ENCODE data around the gene PXDC1. TPM values are rescaled to one million over a fixed set of nuclear protein-coding genes. Genes with fewer than 3 reads are reported as not detected.

The PXDC1 gene
- total RNA-seq, 5 donors from 2014 or later (not counting 1 experiment from before 2014, with no cell fraction given), result 0.30 to 1.2 (median 0.41) TPM

DNA sequence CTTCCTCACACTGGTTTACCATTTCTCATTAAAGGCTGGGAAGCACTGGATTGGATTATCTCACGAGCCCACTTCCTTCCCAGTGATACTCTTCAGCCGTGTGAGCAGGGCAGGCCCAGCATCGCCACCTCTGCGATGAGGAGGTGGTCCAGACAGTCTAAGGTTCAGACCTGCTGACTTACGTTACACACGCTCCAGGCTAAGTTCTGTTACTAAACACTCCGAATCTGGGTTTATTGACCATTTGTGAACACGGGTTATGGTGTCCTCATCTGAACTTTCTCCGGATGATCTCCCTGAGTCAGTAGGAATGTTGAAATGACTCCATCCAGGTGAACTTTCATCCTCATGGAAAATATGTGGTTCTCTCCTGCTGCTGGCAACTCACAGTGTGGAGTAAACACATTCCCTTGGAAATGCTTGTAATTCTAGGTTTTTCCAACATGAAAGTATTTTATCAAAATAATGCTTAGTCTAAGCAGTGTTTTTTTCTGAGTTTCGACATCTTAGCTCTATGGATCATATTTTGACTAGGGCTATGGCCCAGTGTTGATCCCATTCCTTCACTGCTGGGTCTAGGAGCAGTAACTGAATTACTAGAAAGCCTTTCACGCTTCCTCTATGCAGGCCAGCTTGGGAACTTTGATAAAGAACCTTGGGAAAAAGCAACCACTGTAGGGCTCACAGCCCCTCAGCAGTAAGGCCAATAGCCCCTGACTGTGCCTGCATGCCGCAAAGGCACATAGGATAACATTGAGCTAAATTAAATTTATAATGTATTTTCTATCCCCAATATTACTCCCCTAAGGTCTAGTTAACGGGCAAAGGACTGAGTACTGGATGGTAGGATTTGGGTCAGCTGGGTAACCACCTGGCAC is 37.7 kb upstream of the PXDC1 start:
- Mint-ChIP-seq H3K4me3 (no peak overlapping the region), H3K36me3 (no peaks in the 10 kb centered on the region), H3K9me3 (no peaks in the 10 kb centered on the region), H3K27ac (no peak overlapping the region), H3K27me3 (no peaks in the 10 kb centered on the region), H3K4me1 (no peaks in the 10 kb centered on the region)
- CTCF ChIA-PET, result no interaction called here
- Histone ChIP-seq H3K9me3 (no peaks in the 10 kb centered on the region), H3K27me3 (replicated peaks in 1 of 2; ENCODE audit: control insufficient read depth in 2 of 2, extremely low read depth in 1 of 2, insufficient read depth in 2 of 2, low read length in 1 of 2) (peaks cover 0 to 2% of the 10 kb centered on the region in 2 experiments), H3K36me3 (ENCODE audit: control insufficient read depth in 2 of 2, extremely low read depth in 1 of 2, insufficient read depth in 1 of 2, low read length in 1 of 2) (no peaks in the 10 kb centered on the region), H3K4me3 (ENCODE audit: control insufficient read depth in 1 of 2, extremely low read depth in 1 of 2, low read length in 1 of 2) (no peak overlapping the region), H3K27ac (ENCODE audit: low read length) (no peak overlapping the region), H3K4me1 (ENCODE audit: control insufficient read depth in 1 of 2, extremely low read depth in 1 of 2, insufficient read depth in 2 of 2, low read length in 2 of 2) (no peaks in the 10 kb centered on the region)
- POLR2A ChIA-PET, result no interaction called here
- DNase-seq, result no peak
- ATAC-seq (replicated peaks in 1 of 4), result no peak
- 89% methylated on average over 9 of the region's 13 CpGs for WGBS (ENCODE audit: insufficient coverage)

DNA sequence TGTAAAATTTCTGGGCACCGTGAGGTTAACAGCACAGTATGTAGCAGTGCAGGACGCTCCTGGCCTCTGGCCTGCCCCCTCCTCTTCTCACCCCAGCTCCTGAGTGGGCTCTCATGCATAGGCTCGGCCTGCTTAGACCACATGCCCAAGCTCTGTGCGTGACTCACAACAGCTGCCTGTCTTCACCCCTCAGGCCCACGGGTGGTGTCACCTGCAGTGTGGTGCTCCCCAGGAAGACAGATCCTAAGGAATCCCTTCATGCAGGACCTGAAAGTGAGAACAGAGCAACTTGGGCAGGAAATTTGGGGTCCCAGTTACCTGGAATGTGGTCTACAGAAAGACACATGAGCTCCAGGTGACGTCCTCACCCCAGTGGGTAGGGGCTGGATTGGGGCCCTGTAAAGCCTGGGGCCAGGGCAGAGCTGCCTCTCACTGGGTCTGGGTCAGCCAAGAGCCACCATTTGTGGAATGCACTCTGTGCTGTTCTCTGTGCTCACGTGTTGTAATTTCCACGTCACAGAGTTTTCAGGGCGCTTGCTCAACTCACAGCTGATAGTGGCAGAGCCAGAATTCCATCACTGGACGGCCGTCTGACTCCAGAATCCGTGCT is 37.0 kb upstream of the PXDC1 start:
- H3K4me1 Mint-ChIP-seq, result no peaks in the 10 kb centered on the region
- H3K4me3 ChIP-seq (ENCODE audit: control insufficient read depth in 1 of 2, extremely low read depth in 1 of 2, low read length in 1 of 2), result no peak overlapping the region
- H3K27ac ChIP-seq (ENCODE audit: low read length), result no peak overlapping the region
- H3K4me3 Mint-ChIP-seq, result no peak overlapping the region
- no peaks in the 10 kb centered on the region for H3K9me3 ChIP-seq
- ATAC-seq (replicated peaks in 1 of 4) (no peak), DNase-seq (no peak)
- H3K36me3 ChIP-seq (ENCODE audit: control insufficient read depth in 2 of 2, extremely low read depth in 1 of 2, insufficient read depth in 1 of 2, low read length in 1 of 2), result no peaks in the 10 kb centered on the region
- H3K27me3 Mint-ChIP-seq, result peaks cover 0 to under 1% of the 10 kb centered on the region in 2 donors
- H3K36me3 Mint-ChIP-seq, result no peaks in the 10 kb centered on the region
- WGBS (ENCODE audit: insufficient coverage), result 84% methylated on average over 12 of the region's 12 CpGs
- H3K27ac Mint-ChIP-seq, result no peak overlapping the region
- CTCF ChIA-PET, result interaction anchor here in 1 of 2 donors (0.5 kb wide), 1 partner anchor 224 kb away, joined by 4 read pairs; no protein-coding TSS in a partner anchor
- no peaks in the 10 kb centered on the region for H3K4me1 ChIP-seq (ENCODE audit: control insufficient read depth in 1 of 2, extremely low read depth in 1 of 2, insufficient read depth in 2 of 2, low read length in 2 of 2)
- no peaks in the 10 kb centered on the region for H3K9me3 Mint-ChIP-seq
- POLR2A ChIA-PET, result no interaction called here
- peaks cover 0 to 2% of the 10 kb centered on the region in 2 experiments for H3K27me3 ChIP-seq (replicated peaks in 1 of 2; ENCODE audit: control insufficient read depth in 2 of 2, extremely low read depth in 1 of 2, insufficient read depth in 2 of 2, low read length in 1 of 2)

DNA sequence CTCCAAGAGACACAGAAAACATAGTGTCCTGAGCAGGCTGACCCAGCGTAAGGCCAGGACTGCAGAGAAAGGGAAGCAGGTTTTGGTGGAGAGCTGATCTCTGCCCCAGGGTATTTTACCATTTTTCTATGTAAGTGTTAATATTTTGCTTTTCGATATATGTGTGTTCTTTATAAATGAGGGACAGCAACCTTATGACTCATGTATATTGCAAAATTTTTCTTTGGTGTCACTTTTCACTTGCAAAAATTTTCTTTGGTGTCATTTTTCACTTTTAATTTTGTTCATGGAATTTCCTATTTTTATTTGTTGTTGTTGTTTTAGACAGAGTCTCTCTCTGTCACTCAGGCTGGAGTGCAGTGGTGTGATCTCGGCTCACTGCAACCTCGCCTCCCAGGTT is 34.6 kb upstream of the PXDC1 start:
- ChIA-PET POLR2A (no interaction called here), CTCF (interaction anchor here in 1 of 2 donors (0.6 kb wide), 1 partner anchor 456 kb away, joined by 3 read pairs; no protein-coding TSS in a partner anchor)
- Histone ChIP-seq H3K36me3 (ENCODE audit: control insufficient read depth in 2 of 2, extremely low read depth in 1 of 2, insufficient read depth in 1 of 2, low read length in 1 of 2) (no peaks in the 10 kb centered on the region), H3K9me3 (no peaks in the 10 kb centered on the region), H3K4me1 (ENCODE audit: control insufficient read depth in 1 of 2, extremely low read depth in 1 of 2, insufficient read depth in 2 of 2, low read length in 2 of 2) (no peaks in the 10 kb centered on the region), H3K27me3 (replicated peaks in 1 of 2; ENCODE audit: control insufficient read depth in 2 of 2, extremely low read depth in 1 of 2, insufficient read depth in 2 of 2, low read length in 1 of 2) (peaks cover 0 to 2% of the 10 kb centered on the region in 2 experiments), H3K27ac (ENCODE audit: low read length) (no peak overlapping the region), H3K4me3 (ENCODE audit: control insufficient read depth in 1 of 2, extremely low read depth in 1 of 2, low read length in 1 of 2) (no peak overlapping the region)
- H3K4me1 Mint-ChIP-seq, result no peaks in the 10 kb centered on the region
- H3K4me3 Mint-ChIP-seq, result no peak overlapping the region
- no peak for ATAC-seq (replicated peaks in 1 of 4)
- WGBS (ENCODE audit: insufficient coverage), result 80% methylated on average over 1 of the region's 4 CpGs
- DNase-seq, result no peak
- H3K9me3 Mint-ChIP-seq, result no peaks in the 10 kb centered on the region
- H3K27ac Mint-ChIP-seq, result no peak overlapping the region
- H3K36me3 Mint-ChIP-seq, result no peaks in the 10 kb centered on the region
- H3K27me3 Mint-ChIP-seq, result peaks cover 4 to 7% of the 10 kb centered on the region in 2 donors

DNA sequence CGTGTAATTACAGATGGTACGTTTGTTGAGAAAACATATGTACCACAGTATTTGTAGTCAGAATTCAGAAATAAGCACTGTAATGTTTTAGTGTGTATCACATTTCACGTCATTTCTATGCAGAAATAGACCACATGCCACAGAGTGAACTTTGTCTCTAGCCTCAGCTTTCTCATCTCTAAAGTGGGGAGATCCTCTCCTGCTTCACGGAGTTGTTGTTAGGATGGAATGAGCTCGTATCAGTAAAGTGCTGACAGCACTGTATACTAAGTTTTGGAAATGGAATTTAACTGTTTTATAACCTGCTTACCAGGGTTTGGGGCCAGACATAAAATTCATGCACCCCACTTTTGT is 34.2 kb upstream of the PXDC1 start:
- DNase-seq (no peak), ATAC-seq (replicated peaks in 1 of 4) (no peak)
- no peak overlapping the region for H3K4me3 ChIP-seq (ENCODE audit: control insufficient read depth in 1 of 2, extremely low read depth in 1 of 2, low read length in 1 of 2)
- H3K4me3 Mint-ChIP-seq, result no peak overlapping the region
- H3K27ac Mint-ChIP-seq, result no peak overlapping the region
- no peaks in the 10 kb centered on the region for H3K9me3 Mint-ChIP-seq
- no peak overlapping the region for H3K27ac ChIP-seq (ENCODE audit: low read length)
- no peaks in the 10 kb centered on the region for H3K36me3 ChIP-seq (ENCODE audit: control insufficient read depth in 2 of 2, extremely low read depth in 1 of 2, insufficient read depth in 1 of 2, low read length in 1 of 2)
- H3K4me1 ChIP-seq (ENCODE audit: control insufficient read depth in 1 of 2, extremely low read depth in 1 of 2, insufficient read depth in 2 of 2, low read length in 2 of 2), result no peaks in the 10 kb centered on the region
- no CpG with 5 or more reads among the region's 5 CpGs for WGBS (ENCODE audit: insufficient coverage)
- no peaks in the 10 kb centered on the region for H3K4me1 Mint-ChIP-seq
- POLR2A ChIA-PET, result no interaction called here
- peaks cover 4 to 7% of the 10 kb centered on the region in 2 donors for H3K27me3 Mint-ChIP-seq
- CTCF ChIA-PET, result no interaction called here
- no peaks in the 10 kb centered on the region for H3K36me3 Mint-ChIP-seq
- no peaks in the 10 kb centered on the region for H3K9me3 ChIP-seq
- peaks cover 0 to 2% of the 10 kb centered on the region in 2 experiments for H3K27me3 ChIP-seq (replicated peaks in 1 of 2; ENCODE audit: control insufficient read depth in 2 of 2, extremely low read depth in 1 of 2, insufficient read depth in 2 of 2, low read length in 1 of 2)

DNA sequence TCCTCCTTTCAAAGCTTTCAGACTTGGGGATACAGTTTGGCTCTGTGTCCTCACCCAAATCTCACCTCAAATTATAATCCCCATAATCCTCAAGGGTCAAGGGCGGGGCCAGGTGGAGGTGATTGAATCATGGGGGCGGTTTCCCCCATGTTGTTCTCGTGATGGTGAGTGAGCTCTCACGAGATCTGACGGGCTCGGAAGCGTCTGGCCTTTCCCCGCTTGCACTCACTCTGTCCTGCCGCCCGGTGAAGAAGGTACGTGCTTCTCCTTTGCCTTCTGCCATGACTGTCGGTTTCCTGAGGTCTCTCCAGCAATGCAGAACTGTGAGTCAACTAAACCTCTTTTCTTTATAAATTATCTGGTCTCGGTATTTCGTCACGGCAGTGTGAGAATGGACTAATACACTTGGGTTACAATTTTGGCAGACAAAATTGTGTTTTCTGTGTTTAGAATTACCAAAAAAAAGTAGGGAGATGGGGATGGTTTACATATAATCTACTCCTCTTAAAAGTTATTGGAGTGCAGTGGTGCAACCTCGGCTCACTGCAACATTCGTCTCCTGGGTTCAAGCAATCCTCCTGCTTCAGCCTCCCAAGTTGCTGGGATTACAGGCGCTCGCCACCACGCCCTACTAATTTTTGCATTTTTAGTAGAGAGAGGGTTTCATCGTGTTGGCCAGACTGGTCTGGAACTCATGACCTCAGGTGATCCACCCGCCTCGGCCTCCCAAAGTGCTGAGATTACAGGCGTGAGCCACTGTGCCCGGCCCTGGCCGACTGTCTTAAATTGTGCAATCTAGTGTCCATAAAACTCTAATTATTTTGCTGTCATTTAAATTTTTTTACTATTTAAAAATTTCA is 33.6 kb upstream of the PXDC1 start:
- no peak overlapping the region for H3K27ac ChIP-seq (ENCODE audit: low read length)
- Mint-ChIP-seq H3K27me3 (peaks cover 4 to 7% of the 10 kb centered on the region in 2 donors), H3K36me3 (no peaks in the 10 kb centered on the region), H3K4me3 (no peak overlapping the region), H3K9me3 (no peaks in the 10 kb centered on the region), H3K27ac (no peak overlapping the region), H3K4me1 (no peaks in the 10 kb centered on the region)
- H3K36me3 ChIP-seq (ENCODE audit: control insufficient read depth in 2 of 2, extremely low read depth in 1 of 2, insufficient read depth in 1 of 2, low read length in 1 of 2), result no peaks in the 10 kb centered on the region
- 91% methylated on average over 13 of the region's 26 CpGs for WGBS (ENCODE audit: insufficient coverage)
- ATAC-seq (replicated peaks in 1 of 4), result no peak
- ChIA-PET POLR2A (no interaction called here), CTCF (no interaction called here)
- DNase-seq, result no peak
- H3K4me1 ChIP-seq (ENCODE audit: control insufficient read depth in 1 of 2, extremely low read depth in 1 of 2, insufficient read depth in 2 of 2, low read length in 2 of 2), result no peaks in the 10 kb centered on the region
- H3K9me3 ChIP-seq, result no peaks in the 10 kb centered on the region
- H3K27me3 ChIP-seq (replicated peaks in 1 of 2; ENCODE audit: control insufficient read depth in 2 of 2, extremely low read depth in 1 of 2, insufficient read depth in 2 of 2, low read length in 1 of 2), result peaks cover 0 to 2% of the 10 kb centered on the region in 2 experiments
- no peak overlapping the region for H3K4me3 ChIP-seq (ENCODE audit: control insufficient read depth in 1 of 2, extremely low read depth in 1 of 2, low read length in 1 of 2)

DNA sequence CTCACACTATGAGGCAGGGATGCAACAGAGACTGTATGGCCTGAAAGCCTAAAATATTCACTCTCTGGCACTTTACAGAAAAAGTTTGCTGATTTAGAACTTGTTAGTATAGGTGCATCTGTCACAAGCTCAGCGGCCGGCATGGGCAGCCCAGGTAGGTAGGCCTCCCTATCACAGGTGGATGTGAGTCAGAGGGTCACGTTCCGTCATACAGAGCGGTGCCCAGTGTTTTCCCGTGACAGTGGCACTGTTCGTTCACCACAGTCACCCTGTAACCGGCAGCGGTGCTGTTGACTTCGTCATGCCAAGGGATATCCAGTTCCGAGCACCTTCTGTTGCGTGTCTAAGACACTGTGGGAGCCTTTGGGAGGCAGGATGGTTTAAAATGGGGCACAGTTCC is 32.9 kb upstream of the PXDC1 start:
- POLR2A ChIA-PET, result no interaction called here
- no peaks in the 10 kb centered on the region for H3K9me3 Mint-ChIP-seq

More for the DNA sequence above, 32.9 kb upstream of the PXDC1 start:
- no peaks in the 10 kb centered on the region for H3K9me3 ChIP-seq
- H3K4me1 ChIP-seq (ENCODE audit: control insufficient read depth in 1 of 2, extremely low read depth in 1 of 2, insufficient read depth in 2 of 2, low read length in 2 of 2), result no peaks in the 10 kb centered on the region
- Mint-ChIP-seq H3K27me3 (peaks cover 7 to 8% of the 10 kb centered on the region in 2 donors), H3K27ac (no peak overlapping the region), H3K4me1 (no peaks in the 10 kb centered on the region), H3K4me3 (no peak overlapping the region), H3K36me3 (no peaks in the 10 kb centered on the region)
- ATAC-seq (replicated peaks in 1 of 4), result no peak
- CTCF ChIA-PET, result no interaction called here
- no peaks in the 10 kb centered on the region for H3K36me3 ChIP-seq (ENCODE audit: control insufficient read depth in 2 of 2, extremely low read depth in 1 of 2, insufficient read depth in 1 of 2, low read length in 1 of 2)
- H3K4me3 ChIP-seq (ENCODE audit: control insufficient read depth in 1 of 2, extremely low read depth in 1 of 2, low read length in 1 of 2), result no peak overlapping the region
- H3K27me3 ChIP-seq (replicated peaks in 1 of 2; ENCODE audit: control insufficient read depth in 2 of 2, extremely low read depth in 1 of 2, insufficient read depth in 2 of 2, low read length in 1 of 2), result peaks cover 0 to 2% of the 10 kb centered on the region in 2 experiments
- no peak overlapping the region for H3K27ac ChIP-seq (ENCODE audit: low read length)
- no peak for DNase-seq
- WGBS (ENCODE audit: insufficient coverage), result 95% methylated on average over 11 of the region's 12 CpGs

All from T-cell (primary cell).